ENCODE results near the gene AMOTL1.
A peak's percentile ranks its signal among the peaks of the same experiment; 100 is the strongest.

The AMOTL1 gene

GRCh38 chr11:94834911-94835593 is 66.9 kb downstream of the AMOTL1 start:
- no peak for DNase-seq (ENCODE audit: extremely low read depth, low read depth)
- TF ChIP-seq, protein P1, sequence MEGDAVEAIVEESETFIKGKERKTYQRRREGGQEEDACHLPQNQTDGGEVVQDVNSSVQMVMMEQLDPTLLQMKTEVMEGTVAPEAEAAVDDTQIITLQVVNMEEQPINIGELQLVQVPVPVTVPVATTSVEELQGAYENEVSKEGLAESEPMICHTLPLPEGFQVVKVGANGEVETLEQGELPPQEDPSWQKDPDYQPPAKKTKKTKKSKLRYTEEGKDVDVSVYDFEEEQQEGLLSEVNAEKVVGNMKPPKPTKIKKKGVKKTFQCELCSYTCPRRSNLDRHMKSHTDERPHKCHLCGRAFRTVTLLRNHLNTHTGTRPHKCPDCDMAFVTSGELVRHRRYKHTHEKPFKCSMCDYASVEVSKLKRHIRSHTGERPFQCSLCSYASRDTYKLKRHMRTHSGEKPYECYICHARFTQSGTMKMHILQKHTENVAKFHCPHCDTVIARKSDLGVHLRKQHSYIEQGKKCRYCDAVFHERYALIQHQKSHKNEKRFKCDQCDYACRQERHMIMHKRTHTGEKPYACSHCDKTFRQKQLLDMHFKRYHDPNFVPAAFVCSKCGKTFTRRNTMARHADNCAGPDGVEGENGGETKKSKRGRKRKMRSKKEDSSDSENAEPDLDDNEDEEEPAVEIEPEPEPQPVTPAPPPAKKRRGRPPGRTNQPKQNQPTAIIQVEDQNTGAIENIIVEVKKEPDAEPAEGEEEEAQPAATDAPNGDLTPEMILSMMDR (IDR thresholded peaks at IDR 0.05; ENCODE audit: low read depth, low read length) = no peak

GRCh38 chr11:94835594-94835927 is 67.4 kb downstream of the AMOTL1 start:
- DNase-seq (ENCODE audit: extremely low read depth, low read depth) = no peak
- TF ChIP-seq, protein P1 (IDR thresholded peaks at IDR 0.05; ENCODE audit: low read depth, low read length) = no peak

- no peak for DNase-seq (ENCODE audit: extremely low read depth, low read depth)
- TF ChIP-seq, protein P1 (IDR thresholded peaks at IDR 0.05; ENCODE audit: low read depth, low read length) = no peak
Observed at GRCh38 chr11:94837317-94837716, 69.2 kb downstream of the AMOTL1 start.

- DNase-seq (ENCODE audit: extremely low read depth, low read depth) = no peak
- TF ChIP-seq, protein P1 (IDR thresholded peaks at IDR 0.05; ENCODE audit: low read depth, low read length) = no peak
Observed at GRCh38 chr11:94838027-94838731, 70.0 kb downstream of the AMOTL1 start.

DNA sequence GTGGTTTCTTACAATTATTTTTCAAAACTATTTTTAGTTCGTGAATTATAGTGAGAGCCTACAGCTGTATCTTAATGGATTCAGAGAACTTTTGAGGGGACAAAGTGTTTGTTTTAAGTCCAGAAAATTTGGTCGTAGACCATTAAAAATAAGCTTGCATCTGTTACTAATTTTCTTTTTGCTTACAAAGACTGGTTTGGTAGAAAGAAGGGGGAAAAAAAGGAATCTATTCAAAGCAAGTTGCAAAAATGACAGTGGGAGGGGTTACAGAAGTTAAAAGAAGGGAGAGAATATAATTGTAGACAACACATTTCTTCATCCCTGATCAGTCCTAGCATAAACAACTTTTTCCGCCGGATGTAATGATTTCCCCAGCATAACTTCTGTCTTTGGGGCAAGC is 72.1 kb downstream of the AMOTL1 start:
- TF ChIP-seq, protein P1 (IDR thresholded peaks at IDR 0.05; ENCODE audit: low read depth, low read length) = no peak
- DNase-seq (ENCODE audit: extremely low read depth, low read depth) = peak; percentile 40

DNA sequence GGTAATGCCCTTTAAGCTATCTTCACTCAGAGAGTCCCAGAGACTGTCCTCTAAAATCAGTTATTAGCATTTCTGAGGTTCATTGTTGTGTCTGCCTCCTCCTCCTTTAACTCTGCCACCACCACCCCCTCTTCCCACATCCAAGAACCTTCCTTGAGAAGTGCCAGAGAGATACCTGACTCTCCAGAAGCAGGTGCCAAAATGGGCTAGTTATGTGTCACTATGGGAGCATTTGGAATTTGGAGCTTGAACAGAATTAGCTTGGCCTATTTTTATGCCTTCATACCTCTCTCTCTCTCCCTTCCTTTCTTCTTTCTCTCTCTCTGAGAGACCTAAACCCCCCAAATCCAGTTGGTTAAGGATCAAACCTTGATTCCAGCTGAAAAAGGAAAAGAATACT is 75.9 kb downstream of the AMOTL1 start:
- no peak for DNase-seq (ENCODE audit: extremely low read depth, low read depth)
- TF ChIP-seq, protein P1 (IDR thresholded peaks at IDR 0.05; ENCODE audit: low read depth, low read length) = no peak

GRCh38 chr11:94845622-94846021 is 77.5 kb downstream of the AMOTL1 start:
- TF ChIP-seq, protein P1 (IDR thresholded peaks at IDR 0.05; ENCODE audit: low read depth, low read length) = no peak
- DNase-seq (ENCODE audit: extremely low read depth, low read depth) = no peak

Data from AG09319 (cell line).